HEK293T (cell line): ENCODE measurements around the gene PPA1.

Experiments
- ARNT ChIP-seq: fragments of 450-650 bp; IDR thresholded peaks from 2 replicates; pipeline ENCODE4 v1.6.1; 2017; ENCODE audit warnings: mild to moderate bottlenecking
- BHLHE40 ChIP-seq: fragments of 450-650 bp; IDR thresholded peaks from 2 replicates; pipeline ENCODE4 v1.6.1; 2016; ENCODE audit warnings: mild to moderate bottlenecking, moderate library complexity, borderline replicate concordance
- CTBP1 ChIP-seq: fragments of 450-650 bp; IDR thresholded peaks from 2 replicates; pipeline ENCODE4 v1.6.1; 2016; ENCODE audit warnings: borderline replicate concordance
- ELF4 ChIP-seq: fragments of 450-650 bp; IDR thresholded peaks from 2 replicates; pipeline ENCODE4 v1.6.1; 2017; ENCODE audit warnings: antibody characterized with exemption
- FOXA1 ChIP-seq: fragments of 450-650 bp; IDR thresholded peaks from 2 replicates; pipeline ENCODE4 v1.6.1; 2016; ENCODE audit warnings: mild to moderate bottlenecking
- FOXK2 ChIP-seq: fragments of 450-650 bp; IDR thresholded peaks from 2 replicates; pipeline ENCODE4 v1.6.1; 2016; ENCODE audit warnings: mild to moderate bottlenecking
- FOXM1 ChIP-seq: fragments of 450-650 bp; IDR thresholded peaks from 2 replicates; pipeline ENCODE4 v1.6.1; 2017; ENCODE audit warnings: mild to moderate bottlenecking, borderline replicate concordance
- HDGF ChIP-seq: fragments of 450-650 bp; IDR thresholded peaks from 2 replicates; pipeline ENCODE4 v1.6.1; 2017; ENCODE audit warnings: antibody characterized with exemption, borderline replicate concordance
- L3MBTL2 ChIP-seq: fragments of 450-650 bp; conservative IDR thresholded peaks from 2 replicates; pipeline ENCODE4 v1.6.1; 2016; ENCODE audit warnings: mild to moderate bottlenecking
- LEF1 ChIP-seq: fragments of 450-650 bp; IDR thresholded peaks from 2 replicates; pipeline ENCODE4 v1.6.1; 2017; ENCODE audit warnings: mild to moderate bottlenecking, borderline replicate concordance
- SP1 ChIP-seq: fragments of 450-650 bp; IDR thresholded peaks from 2 replicates; pipeline ENCODE4 v1.6.1; 2017
- SUZ12 ChIP-seq: fragments of 450-650 bp; IDR thresholded peaks from 2 replicates; pipeline ENCODE4 v1.6.1; 2016; ENCODE audit warnings: mild to moderate bottlenecking
- TARDBP ChIP-seq: fragments of 450-650 bp; IDR thresholded peaks from 2 replicates; pipeline ENCODE4 v1.6.1; 2016
- TF ChIP-seq, protein P1 (sequence below): fragments of 450-650 bp; IDR thresholded peaks from 2 replicates; pipeline ENCODE4 v1.6.1; 2016

DNA sequence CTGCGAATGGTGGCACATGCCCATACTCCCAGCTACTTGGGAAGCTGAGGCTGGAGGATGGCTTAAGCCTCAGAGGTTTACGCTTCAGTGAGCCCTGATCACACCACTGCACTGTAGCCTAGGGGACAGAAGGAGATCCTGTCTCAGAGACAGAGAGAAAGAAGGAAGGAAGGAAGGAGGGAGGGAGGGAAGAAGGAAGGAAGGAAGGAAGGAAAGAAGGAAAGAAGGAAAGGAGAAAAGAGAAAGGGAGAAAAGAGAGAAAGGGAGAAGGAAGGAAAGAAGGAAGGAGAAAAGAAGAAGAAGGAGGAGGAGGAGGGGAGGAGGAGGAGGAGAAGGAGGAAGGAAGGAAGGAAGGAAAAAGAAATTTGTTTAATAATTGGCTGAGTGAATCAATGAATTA is 49.9 kb downstream of the PPA1 start:
- TF ChIP-seq FOXA1 (no peak), SP1 (no peak), FOXM1 (no peak), LEF1 (no peak), CTBP1 (no peak), L3MBTL2 (no peak), FOXK2 (no peak), BHLHE40 (no peak), TARDBP (no peak), ARNT (no peak), SUZ12 (no peak), ELF4 (no peak), HDGF (no peak)
- TF ChIP-seq, protein P1, sequence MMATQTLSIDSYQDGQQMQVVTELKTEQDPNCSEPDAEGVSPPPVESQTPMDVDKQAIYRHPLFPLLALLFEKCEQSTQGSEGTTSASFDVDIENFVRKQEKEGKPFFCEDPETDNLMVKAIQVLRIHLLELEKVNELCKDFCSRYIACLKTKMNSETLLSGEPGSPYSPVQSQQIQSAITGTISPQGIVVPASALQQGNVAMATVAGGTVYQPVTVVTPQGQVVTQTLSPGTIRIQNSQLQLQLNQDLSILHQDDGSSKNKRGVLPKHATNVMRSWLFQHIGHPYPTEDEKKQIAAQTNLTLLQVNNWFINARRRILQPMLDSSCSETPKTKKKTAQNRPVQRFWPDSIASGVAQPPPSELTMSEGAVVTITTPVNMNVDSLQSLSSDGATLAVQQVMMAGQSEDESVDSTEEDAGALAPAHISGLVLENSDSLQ: no peak
